ENCODE data around the gene SEPTIN12.

- TF ChIP-seq CTCF (IDR thresholded peaks at IDR 0.05) (no peak), POLR2A (IDR thresholded peaks at IDR 0.05) (no peak)
Measured at GRCh38 chr16:4780235-4780634, 7.9 kb downstream of the SEPTIN12 start.

All from thyroid gland (tissue), 4 donors.